HL-60/S4 treated with retinoic acid at 250 ng/mL for 4 days and 3 days (cell line): Measurements from ENCODE around the gene TMEM108.

Experiments used
- in situ Hi-C: fragments of 300-500 bp; cut with MboI; formaldehyde crosslinking; loops from 2 replicates; pipeline ENCODE4 v1.7.0; 2022; ENCODE audit warnings: low sequenced_read_pairs

Gene TMEM108

DNA sequence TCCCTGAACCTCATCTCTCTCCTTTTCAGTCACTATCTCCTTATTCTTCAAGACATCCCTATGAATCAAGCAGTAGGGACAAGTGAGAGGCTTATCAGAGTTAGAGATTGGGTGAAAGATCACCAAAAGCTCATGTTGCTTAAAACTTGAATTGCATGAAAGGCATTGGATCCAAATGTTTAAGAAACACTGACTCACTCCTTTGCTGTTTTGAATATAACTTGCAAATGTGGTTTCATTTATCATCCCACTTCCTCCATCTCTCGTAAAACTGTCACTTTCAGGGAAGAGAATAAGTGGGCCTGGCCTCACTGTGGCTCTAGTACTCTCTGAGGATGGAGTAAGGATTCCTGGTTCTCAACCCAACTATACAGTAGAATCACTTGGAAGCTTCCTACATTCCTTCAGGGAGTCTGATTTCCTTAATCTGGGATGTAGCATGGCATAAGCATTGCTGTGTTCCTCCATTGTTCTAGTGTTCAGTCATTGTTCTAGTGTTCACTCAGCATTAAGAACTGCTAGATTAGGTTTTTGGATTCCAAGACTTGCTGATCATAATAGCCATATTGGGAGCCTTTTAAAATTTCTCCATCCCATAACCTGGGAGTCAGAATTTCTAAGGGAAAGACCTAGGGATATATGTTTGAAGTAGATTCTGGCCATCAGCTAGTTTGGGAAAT lies 171.8 kb downstream of the TMEM108 start:
- in situ Hi-C loops, result no loop called here

DNA sequence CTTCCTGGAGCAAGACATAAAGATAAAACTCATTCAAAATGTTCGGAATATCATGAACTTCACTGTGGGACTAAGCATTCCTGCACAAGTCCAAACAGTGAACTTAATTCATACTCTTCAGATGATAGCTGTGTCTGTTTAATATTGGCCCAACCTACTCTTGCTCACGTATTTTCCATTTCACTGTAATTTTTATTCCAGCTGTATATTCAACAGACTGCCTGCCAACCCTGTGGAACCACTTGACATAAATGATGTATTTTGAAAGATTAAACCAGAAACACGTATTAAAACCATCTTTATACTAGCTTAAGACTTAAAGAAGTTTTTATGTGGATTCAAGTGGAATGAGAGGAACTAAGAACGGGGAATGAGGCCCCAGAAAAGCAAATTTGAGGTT lies 172.5 kb downstream of the TMEM108 start:
- in situ Hi-C loops, result no loop called here

- in situ Hi-C loops, result no loop called here
Observed at GRCh38 chr3:133211449-133211848, 173.3 kb downstream of the TMEM108 start.

GRCh38 chr3:133211856-133212255 lies 173.7 kb downstream of the TMEM108 start:
- in situ Hi-C loops, result no loop called here

GRCh38 chr3:133213937-133214336 lies 175.7 kb downstream of the TMEM108 start:
- in situ Hi-C loops, result no loop called here

DNA sequence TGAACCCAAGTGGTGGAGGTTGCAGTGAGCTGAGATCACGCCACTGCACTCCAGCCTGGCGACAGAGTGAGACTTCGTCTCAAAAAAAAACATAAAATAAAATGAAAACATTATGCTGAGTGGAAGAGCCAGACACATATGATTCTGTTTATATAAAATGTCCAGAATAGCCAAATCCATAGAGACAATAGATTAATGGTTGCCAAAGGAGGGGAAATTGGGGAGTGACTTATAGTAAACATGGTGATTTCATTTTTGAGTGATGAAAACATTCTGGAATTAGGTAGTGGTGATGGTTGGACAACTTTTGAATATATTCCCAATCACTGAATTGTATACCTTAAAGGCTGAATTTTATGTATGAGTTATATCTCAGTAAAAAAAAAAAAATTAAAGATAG lies 189.6 kb downstream of the TMEM108 start:
- in situ Hi-C loops, result no loop called here

DNA sequence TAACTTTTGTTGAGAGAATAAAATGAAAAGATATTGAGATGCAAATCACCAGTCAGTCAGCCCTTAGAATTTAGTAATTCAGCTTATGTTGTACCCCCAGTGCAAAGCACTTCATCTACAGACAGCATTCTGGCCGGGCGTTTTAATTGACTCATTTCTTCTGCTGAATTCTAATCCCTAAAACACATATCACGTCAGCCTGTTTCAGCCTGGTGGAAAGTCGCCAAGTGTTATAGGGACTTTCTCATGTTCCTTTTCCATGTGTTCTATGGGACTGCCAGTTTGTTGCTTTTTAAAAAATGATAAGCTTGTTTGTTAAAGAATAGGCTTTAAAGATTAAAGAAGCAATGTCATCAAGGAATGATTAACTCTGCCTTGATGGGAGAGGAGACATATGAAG lies 192.0 kb downstream of the TMEM108 start:
- in situ Hi-C loops, result no loop called here

GRCh38 chr3:133236901-133237300 lies 198.7 kb downstream of the TMEM108 start:
- in situ Hi-C loops, result no loop called here

- in situ Hi-C loops, result no loop called here
Observed at GRCh38 chr3:133237380-133237779, 199.2 kb downstream of the TMEM108 start.

DNA sequence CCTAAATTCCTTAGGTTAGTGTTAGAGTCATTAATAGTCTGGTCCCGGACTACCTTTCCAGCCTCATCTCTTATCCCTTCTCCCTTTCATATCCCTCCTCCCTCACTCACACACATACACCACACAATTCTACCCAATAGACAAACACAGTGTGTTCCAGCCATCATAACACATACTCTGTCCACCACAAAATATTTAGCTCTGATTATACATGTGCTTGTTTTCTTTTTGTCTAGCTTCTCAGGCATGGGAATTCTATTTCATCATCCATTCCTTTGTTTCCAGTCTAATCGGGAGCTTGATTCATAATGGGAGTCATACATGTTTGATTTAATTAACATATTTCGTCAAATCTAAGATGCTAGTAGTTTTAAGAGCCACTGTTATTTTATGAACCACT lies 199.8 kb downstream of the TMEM108 start:
- in situ Hi-C loops, result no loop called here

GRCh38 chr3:133246119-133246518 lies 207.9 kb downstream of the TMEM108 start:
- in situ Hi-C loops, result no loop called here

DNA sequence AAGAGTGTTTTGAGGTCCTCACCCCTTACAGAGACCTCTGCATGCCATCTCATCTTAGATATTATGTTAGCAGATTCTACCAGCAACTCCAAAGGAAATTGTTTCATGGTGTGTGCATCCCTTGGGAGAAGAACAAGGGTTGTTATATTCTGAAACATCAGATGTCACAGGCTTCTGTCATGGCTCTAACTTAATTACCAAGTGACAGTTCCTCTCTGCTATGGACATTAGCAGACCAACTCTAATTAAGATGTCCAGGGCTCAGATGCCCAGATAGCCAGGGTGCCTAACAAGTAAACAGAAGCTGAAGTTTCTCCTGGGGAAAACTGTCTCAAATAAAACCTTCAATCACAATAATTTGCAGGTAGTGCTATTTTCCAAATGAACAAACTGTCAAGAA lies 208.6 kb downstream of the TMEM108 start:
- in situ Hi-C loops, result no loop called here

DNA sequence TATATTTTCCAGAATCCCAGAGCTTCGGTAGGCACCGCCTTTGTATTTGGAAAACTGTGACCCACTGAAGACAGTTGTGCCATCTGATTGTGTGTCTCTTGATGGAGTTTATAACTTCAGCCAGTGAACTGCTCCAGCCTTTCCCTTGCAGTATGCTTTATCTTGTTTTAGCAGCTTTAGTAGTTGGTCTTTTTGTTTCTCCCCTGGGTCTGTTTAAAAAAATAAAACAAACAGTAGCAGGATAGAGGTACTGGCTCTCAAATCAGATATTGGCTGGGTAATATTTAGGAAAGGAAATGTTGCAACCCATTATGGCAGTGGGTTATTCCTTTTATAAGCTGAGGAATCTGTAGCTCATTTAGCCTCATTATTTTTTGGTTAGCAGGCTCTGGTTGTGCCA lies 210.2 kb downstream of the TMEM108 start:
- in situ Hi-C loops, result no loop called here

- in situ Hi-C loops, result no loop called here
Observed at GRCh38 chr3:133249490-133249889, 211.3 kb downstream of the TMEM108 start.

DNA sequence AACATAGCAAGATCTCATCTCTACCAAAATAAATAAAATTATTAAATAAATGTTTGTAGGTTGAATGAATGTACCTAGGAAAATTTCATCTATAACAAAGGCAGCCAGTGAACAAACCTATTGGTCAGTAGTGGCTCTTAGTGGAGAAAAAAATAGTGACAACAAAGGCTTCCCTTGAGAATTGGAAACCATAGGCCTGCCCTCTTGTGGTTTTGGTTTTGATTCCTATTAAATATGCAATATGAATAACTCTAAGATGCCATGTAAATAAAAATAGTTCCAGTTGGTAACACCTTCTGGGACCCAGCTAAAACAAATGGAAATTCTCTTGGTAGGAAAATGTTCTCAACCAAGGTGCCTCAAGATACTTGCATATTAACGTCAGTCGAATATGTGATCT lies 216.0 kb downstream of the TMEM108 start:
- in situ Hi-C loops, result no loop called here

DNA sequence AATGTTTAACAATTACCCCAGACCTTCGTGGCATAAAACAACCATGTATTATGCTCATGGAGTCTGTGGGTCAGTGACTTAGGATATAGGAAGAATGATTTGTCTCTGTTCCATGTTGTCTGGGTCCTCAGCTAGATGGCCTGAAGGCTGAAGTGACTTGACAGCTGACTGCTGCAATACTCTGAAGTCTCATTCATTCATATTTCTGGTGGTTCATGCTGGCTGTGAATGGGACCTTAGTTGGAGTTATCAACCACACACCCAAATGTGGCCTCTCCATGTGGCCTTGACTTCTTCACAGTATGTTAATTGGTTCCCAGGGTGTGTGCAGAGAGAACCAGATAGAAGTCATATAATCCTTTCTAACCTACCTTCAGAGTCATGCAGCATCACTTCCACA lies 216.5 kb downstream of the TMEM108 start:
- in situ Hi-C loops, result no loop called here

GRCh38 chr3:133256787-133257483 lies 218.7 kb downstream of the TMEM108 start:
- in situ Hi-C loops, result no loop called here

GRCh38 chr3:133258358-133258757 lies 220.2 kb downstream of the TMEM108 start:
- in situ Hi-C loops, result no loop called here

DNA sequence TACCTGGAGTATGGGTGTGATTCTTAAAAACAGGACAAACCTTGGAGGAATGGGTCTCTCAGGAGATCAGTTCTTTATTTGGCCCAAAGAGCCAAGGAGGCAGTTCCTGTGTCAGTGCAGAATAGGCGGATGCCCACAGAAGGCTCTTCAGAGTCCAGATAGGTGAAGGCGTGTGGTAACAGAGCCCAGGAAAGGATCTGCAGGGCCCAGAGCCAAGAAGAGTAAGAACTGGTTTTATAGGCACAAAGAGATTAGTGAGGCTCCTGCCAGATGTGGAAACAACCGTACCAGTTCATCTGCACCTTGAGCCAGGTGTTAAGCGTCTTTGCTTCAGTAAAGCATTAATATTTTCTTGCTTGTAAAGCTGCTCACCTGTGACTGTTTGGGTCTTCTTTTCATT lies 221.6 kb downstream of the TMEM108 start:
- in situ Hi-C loops, result no loop called here

DNA sequence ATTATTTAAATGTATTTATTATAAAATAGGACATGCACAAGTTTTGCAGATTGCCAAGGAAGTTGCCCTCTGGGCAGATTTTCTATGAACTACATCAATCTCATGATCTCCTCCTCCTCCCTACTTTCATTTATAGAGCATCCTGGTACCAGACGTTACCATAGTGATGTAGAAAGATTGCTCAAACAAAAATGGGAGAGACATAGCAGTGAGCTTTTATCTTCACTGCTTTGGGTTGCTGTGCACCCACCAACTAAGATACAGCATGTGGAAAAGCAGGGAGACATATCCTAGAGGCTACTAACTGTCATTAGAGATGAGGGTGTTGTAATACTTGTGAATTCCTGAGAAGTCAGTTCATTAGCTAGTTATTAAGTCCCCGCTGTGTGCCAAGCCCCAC lies 224.1 kb downstream of the TMEM108 start:
- in situ Hi-C loops, result no loop called here

DNA sequence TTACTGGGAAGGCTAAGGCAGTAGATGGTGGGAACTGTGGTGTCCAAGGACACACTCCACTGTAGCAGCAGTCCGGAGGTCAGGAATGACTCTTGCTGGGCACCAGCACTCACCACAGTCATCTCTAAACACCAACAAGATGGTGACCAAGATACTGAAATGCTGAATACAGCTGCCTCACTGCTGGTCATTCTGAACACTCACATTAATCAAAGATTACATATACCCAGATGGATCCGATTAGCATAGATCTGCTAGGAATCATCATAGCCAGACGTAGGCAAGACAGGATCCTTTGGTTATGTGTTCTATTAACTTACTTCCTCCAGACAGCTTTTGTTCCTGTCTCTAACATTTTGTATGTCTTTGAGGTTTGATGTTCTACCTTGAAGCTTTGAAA lies 226.7 kb downstream of the TMEM108 start:
- in situ Hi-C loops, result no loop called here

- in situ Hi-C loops, result no loop called here
Observed at GRCh38 chr3:133268726-133269134, 230.5 kb downstream of the TMEM108 start.

DNA sequence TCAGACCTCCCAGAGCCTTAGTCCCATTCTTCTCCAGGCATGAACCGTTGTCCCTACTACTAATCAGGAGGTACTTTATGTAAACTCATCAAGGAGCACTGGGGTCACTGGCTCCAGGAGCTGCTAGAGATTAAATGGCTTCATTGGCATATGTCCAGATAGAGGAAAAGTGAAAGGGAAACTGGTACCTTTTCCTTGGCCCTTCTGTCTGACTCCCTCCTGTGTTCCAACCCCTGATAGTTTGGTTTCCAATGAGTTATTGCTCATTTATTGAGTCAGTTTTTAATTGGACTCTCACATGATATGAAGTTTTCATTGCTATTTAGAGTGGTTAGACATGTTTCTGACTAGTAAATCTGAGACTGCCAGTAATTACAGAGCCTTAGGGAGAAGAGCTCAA lies 231.2 kb downstream of the TMEM108 start:
- in situ Hi-C loops, result no loop called here
